ENCODE results near the gene WNT7A.

The WNT7A gene

GRCh38 chr3:13846238-13846637, 33.6 kb downstream of the WNT7A start:
- no peak for TF ChIP-seq CTCF (IDR thresholded peaks at IDR 0.05; ENCODE audit: control insufficient read depth, extremely low read depth, insufficient read depth)
- DNase-seq (ENCODE audit: low read depth), result no peak
- H3K4me3 ChIP-seq (ENCODE audit: low read depth, low read length), result no peak overlapping the region

- TF ChIP-seq CTCF (IDR thresholded peaks at IDR 0.05; ENCODE audit: control insufficient read depth, extremely low read depth, insufficient read depth), result no peak
- no peak overlapping the region for H3K4me3 ChIP-seq (ENCODE audit: low read depth, low read length)
- DNase-seq (ENCODE audit: low read depth), result no peak
Measured at GRCh38 chr3:13845806-13846205, 34.1 kb downstream of the WNT7A start.

- TF ChIP-seq CTCF (IDR thresholded peaks at IDR 0.05; ENCODE audit: control insufficient read depth, extremely low read depth, insufficient read depth), result no peak
- no peak overlapping the region for H3K4me3 ChIP-seq (ENCODE audit: low read depth, low read length)
- no peak for DNase-seq (ENCODE audit: low read depth)
Measured at GRCh38 chr3:13844911-13845310, 35.0 kb downstream of the WNT7A start.

- TF ChIP-seq CTCF (IDR thresholded peaks at IDR 0.05; ENCODE audit: control insufficient read depth, extremely low read depth, insufficient read depth), result no peak
- DNase-seq (ENCODE audit: low read depth), result no peak
- H3K4me3 ChIP-seq (ENCODE audit: low read depth, low read length), result no peak overlapping the region
Measured at GRCh38 chr3:13844286-13844685, 35.6 kb downstream of the WNT7A start.

GRCh38 chr3:13843351-13843750, 36.5 kb downstream of the WNT7A start:
- H3K4me3 ChIP-seq (ENCODE audit: low read depth, low read length), result no peak overlapping the region
- TF ChIP-seq CTCF (IDR thresholded peaks at IDR 0.05; ENCODE audit: control insufficient read depth, extremely low read depth, insufficient read depth), result no peak
- no peak for DNase-seq (ENCODE audit: low read depth)

GRCh38 chr3:13842226-13842625, 37.6 kb downstream of the WNT7A start:
- no peak for TF ChIP-seq CTCF (IDR thresholded peaks at IDR 0.05; ENCODE audit: control insufficient read depth, extremely low read depth, insufficient read depth)
- DNase-seq (ENCODE audit: low read depth), result no peak

GRCh38 chr3:13841826-13842225, 38.0 kb downstream of the WNT7A start:
- TF ChIP-seq CTCF (IDR thresholded peaks at IDR 0.05; ENCODE audit: control insufficient read depth, extremely low read depth, insufficient read depth), result no peak
- no peak for DNase-seq (ENCODE audit: low read depth)
- no peak overlapping the region for H3K4me3 ChIP-seq (ENCODE audit: low read depth, low read length)

More at GRCh38 chr3:13842226-13842625, 37.6 kb downstream of the WNT7A start:
- no peak overlapping the region for H3K4me3 ChIP-seq (ENCODE audit: low read depth, low read length)
